ENCODE measurements around the gene S100A11.

Gene S100A11

DNA sequence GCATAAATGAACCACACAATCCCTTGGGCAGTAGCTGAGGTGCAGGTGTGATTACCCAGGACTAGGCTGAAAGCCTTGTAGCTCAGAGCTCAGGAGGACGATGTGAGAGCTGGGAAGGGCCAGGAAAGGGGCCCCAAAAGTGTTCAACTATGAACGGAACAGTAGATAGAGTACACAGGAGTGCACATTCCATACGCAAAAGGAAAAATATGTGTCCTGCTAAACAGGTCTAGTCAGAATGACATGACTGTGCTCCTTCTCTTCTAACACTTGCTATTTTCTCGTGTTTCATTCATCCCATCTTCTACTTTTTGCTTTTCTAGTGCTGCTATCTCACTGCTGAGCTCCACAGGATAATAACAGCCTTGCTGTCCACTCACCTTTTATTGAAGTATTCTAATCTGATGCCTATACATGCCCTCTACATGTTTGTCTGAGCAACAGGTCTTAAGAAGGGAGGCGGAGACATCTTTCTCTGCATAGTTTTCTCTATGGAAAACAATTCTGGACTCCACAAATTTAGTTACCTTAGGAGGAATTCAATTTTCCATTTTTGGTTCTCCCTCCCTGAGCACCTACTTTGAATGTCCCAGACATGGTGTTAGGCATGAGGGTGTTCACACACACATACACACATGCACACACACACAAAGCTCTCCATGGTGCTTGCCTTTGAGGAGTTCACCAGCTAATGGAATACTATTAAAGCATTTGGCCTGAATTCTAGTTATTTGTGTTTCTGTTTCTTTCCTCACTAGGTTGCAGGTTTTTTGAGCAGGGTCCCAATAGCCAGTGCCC is 46.5 kb downstream of the S100A11 start:
- TF ChIP-seq CREB1 (IDR thresholded peaks at IDR 0.05; ENCODE audit: low read depth): no peak
- peak; percentile 51 for TF ChIP-seq TCF12 (IDR thresholded peaks at IDR 0.05; ENCODE audit: low read depth)
- TF ChIP-seq TEAD4 (IDR thresholded peaks at IDR 0.05): peak; percentile 87
- TF ChIP-seq, protein P1, sequence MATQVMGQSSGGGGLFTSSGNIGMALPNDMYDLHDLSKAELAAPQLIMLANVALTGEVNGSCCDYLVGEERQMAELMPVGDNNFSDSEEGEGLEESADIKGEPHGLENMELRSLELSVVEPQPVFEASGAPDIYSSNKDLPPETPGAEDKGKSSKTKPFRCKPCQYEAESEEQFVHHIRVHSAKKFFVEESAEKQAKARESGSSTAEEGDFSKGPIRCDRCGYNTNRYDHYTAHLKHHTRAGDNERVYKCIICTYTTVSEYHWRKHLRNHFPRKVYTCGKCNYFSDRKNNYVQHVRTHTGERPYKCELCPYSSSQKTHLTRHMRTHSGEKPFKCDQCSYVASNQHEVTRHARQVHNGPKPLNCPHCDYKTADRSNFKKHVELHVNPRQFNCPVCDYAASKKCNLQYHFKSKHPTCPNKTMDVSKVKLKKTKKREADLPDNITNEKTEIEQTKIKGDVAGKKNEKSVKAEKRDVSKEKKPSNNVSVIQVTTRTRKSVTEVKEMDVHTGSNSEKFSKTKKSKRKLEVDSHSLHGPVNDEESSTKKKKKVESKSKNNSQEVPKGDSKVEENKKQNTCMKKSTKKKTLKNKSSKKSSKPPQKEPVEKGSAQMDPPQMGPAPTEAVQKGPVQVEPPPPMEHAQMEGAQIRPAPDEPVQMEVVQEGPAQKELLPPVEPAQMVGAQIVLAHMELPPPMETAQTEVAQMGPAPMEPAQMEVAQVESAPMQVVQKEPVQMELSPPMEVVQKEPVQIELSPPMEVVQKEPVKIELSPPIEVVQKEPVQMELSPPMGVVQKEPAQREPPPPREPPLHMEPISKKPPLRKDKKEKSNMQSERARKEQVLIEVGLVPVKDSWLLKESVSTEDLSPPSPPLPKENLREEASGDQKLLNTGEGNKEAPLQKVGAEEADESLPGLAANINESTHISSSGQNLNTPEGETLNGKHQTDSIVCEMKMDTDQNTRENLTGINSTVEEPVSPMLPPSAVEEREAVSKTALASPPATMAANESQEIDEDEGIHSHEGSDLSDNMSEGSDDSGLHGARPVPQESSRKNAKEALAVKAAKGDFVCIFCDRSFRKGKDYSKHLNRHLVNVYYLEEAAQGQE (IDR thresholded peaks at IDR 0.05; ENCODE audit: low read depth): peak; percentile 47; the same call in 1 of the 2 replicates
- TF ChIP-seq EGR1 (IDR thresholded peaks at IDR 0.05): no peak
- no peak; the same call in 1 of the 2 replicates for TF ChIP-seq FOXM1 (IDR thresholded peaks at IDR 0.05; ENCODE audit: borderline replicate concordance, low read depth)
- no peak for TF ChIP-seq YY1 (IDR thresholded peaks at IDR 0.05; ENCODE audit: low read depth)
- TF ChIP-seq ZBTB7A (IDR thresholded peaks at IDR 0.05; ENCODE audit: low read depth): no peak
- TF ChIP-seq EP300 (IDR thresholded peaks at IDR 0.05; ENCODE audit: borderline replicate concordance): peak; percentile 63; the same call in 1 of the 2 replicates
- TF ChIP-seq, protein P2, sequence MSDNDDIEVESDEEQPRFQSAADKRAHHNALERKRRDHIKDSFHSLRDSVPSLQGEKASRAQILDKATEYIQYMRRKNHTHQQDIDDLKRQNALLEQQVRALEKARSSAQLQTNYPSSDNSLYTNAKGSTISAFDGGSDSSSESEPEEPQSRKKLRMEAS (IDR thresholded peaks at IDR 0.05): peak; percentile 40; the same call in 1 of the 2 replicates

GRCh38 chr1:151989211-151989862 is 47.5 kb downstream of the S100A11 start:
- TF ChIP-seq, protein P3, sequence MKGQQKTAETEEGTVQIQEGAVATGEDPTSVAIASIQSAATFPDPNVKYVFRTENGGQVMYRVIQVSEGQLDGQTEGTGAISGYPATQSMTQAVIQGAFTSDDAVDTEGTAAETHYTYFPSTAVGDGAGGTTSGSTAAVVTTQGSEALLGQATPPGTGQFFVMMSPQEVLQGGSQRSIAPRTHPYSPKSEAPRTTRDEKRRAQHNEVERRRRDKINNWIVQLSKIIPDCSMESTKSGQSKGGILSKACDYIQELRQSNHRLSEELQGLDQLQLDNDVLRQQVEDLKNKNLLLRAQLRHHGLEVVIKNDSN (IDR thresholded peaks at IDR 0.05): no peak
- TF ChIP-seq TEAD4 (IDR thresholded peaks at IDR 0.05) (0 out of 2 replicates have a peak, but pooled peaks have one; percentile 8), CEBPB (IDR thresholded peaks at IDR 0.05) (peak; percentile 39; the same call in 1 of the 2 replicates), TAF1 (IDR thresholded peaks at IDR 0.05; ENCODE audit: low read depth) (no peak), RAD21 (IDR thresholded peaks at IDR 0.05; ENCODE audit: low read depth) (no peak), CREB1 (IDR thresholded peaks at IDR 0.05; ENCODE audit: low read depth) (no peak), FOXM1 (IDR thresholded peaks at IDR 0.05; ENCODE audit: borderline replicate concordance, low read depth) (peak; percentile 29; the same call in 1 of the 2 replicates), EP300 (IDR thresholded peaks at IDR 0.05; ENCODE audit: borderline replicate concordance) (peak; percentile 54; the same call in 1 of the 2 replicates), ZBTB7A (IDR thresholded peaks at IDR 0.05; ENCODE audit: low read depth) (no peak), NFIC (IDR thresholded peaks at IDR 0.05) (no peak), EGR1 (IDR thresholded peaks at IDR 0.05) (no peak)
- TF ChIP-seq, protein P2 (IDR thresholded peaks at IDR 0.05): no peak
- TF ChIP-seq, protein P1 (IDR thresholded peaks at IDR 0.05; ENCODE audit: low read depth): no peak

DNA sequence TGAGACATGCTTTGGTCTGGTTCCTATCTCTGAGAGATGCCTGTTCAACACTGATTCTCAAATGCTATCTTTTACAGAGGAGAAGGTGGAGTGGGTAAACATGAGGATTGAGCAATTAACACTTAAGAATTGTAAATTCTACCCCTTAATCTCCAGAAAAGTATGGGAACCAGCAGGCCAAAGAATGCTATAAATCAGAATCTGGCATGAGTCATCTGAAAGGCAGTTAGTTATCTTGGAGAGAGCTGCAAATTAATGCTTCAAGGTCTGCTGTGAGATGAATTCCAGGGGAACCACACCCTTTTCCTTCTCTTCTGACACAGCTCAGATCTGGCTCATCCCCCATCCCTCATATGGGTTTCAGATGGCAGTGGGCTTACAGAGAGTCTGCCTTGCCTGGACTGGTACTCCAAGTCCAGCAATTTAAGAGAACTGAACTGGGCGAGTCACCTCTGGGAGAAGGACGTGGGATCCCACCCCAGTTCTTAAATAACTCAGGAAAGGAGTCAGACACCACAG is 48.3 kb downstream of the S100A11 start:
- TF ChIP-seq, protein P1 (IDR thresholded peaks at IDR 0.05; ENCODE audit: low read depth): no peak
- TF ChIP-seq EP300 (IDR thresholded peaks at IDR 0.05; ENCODE audit: borderline replicate concordance) (peak; percentile 96), YY1 (IDR thresholded peaks at IDR 0.05; ENCODE audit: low read depth) (no peak), NFIC (IDR thresholded peaks at IDR 0.05) (peak; percentile 89), TEAD4 (IDR thresholded peaks at IDR 0.05) (peak; percentile 98), TCF12 (IDR thresholded peaks at IDR 0.05; ENCODE audit: low read depth) (peak; percentile 97), FOXM1 (IDR thresholded peaks at IDR 0.05; ENCODE audit: borderline replicate concordance, low read depth) (peak; percentile 92), TAF1 (IDR thresholded peaks at IDR 0.05; ENCODE audit: low read depth) (no peak), CEBPB (IDR thresholded peaks at IDR 0.05) (peak; percentile 97), CREB1 (IDR thresholded peaks at IDR 0.05; ENCODE audit: low read depth) (no peak)
- TF ChIP-seq, protein P2 (IDR thresholded peaks at IDR 0.05): 0 out of 2 replicates have a peak, but pooled peaks have one; percentile 35
- TF ChIP-seq, protein P3 (IDR thresholded peaks at IDR 0.05): 0 out of 2 replicates have a peak, but pooled peaks have one; percentile 18
